22Rv1 (cell line): Measurements from ENCODE around the gene CAPN8.

Experiments used
- ZFX ChIP-seq: fragments of 450-650 bp; IDR thresholded peaks from 2 replicates; pipeline ENCODE4 v1.6.1; 2017; ENCODE audit warnings: antibody characterized with exemption, borderline replicate concordance
- TF ChIP-seq, protein P1 (sequence below): fragments of 450-650 bp; IDR thresholded peaks from 2 replicates; pipeline ENCODE4 v1.5.1; 2017; ENCODE audit warnings: mild to moderate bottlenecking

DNA sequence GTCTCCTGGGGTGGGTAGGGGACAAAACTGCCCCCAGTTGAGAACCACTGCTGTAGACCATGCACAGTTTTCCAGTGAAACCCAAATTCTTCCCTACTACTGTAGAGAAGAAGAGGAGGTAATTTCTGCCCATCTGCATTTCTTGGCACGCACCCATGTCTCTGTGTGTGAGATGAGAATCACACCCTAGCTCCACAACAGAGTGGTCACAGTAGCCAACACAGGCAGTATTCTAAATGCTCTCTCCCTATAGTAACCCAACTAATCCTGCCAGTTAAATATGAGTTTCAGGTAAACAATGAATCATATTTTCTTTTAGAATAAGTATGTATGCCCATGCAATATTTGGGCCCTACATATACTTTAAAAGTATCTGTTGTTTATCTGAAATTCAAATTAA is 45.7 kb upstream of the CAPN8 start:
- TF ChIP-seq, protein P1, sequence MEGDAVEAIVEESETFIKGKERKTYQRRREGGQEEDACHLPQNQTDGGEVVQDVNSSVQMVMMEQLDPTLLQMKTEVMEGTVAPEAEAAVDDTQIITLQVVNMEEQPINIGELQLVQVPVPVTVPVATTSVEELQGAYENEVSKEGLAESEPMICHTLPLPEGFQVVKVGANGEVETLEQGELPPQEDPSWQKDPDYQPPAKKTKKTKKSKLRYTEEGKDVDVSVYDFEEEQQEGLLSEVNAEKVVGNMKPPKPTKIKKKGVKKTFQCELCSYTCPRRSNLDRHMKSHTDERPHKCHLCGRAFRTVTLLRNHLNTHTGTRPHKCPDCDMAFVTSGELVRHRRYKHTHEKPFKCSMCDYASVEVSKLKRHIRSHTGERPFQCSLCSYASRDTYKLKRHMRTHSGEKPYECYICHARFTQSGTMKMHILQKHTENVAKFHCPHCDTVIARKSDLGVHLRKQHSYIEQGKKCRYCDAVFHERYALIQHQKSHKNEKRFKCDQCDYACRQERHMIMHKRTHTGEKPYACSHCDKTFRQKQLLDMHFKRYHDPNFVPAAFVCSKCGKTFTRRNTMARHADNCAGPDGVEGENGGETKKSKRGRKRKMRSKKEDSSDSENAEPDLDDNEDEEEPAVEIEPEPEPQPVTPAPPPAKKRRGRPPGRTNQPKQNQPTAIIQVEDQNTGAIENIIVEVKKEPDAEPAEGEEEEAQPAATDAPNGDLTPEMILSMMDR: no peak
- no peak for TF ChIP-seq ZFX
